ENCODE results near the gene PROP1. TPM values are rescaled to one million over a fixed set of nuclear protein-coding genes. Genes with fewer than 3 reads are reported as not detected.

Gene PROP1
- total and polyA plus RNA-seq, 2 of the 4 experiments (the other 2 are of a cell fraction), result not detected

- ChIA-PET CTCF (no interaction called here), POLR2A (ENCODE audit: unreplicated experiment) (no interaction called here)
- intact Hi-C loops (cut with micrococcal nuclease) (no loop called here), dilution Hi-C loops (cut with HindIII; ENCODE audit: low sequenced_read_pairs, unreplicated experiment) (no loop called here), in situ Hi-C loops (cut with MboI; ENCODE audit: low sequenced_read_pairs) (no loop called here)
- Histone ChIP-seq H3K36me3 (ENCODE audit: control insufficient read depth, insufficient read depth, low read length) (no peaks in the 10 kb centered on the region), H3K9me1 (ENCODE audit: insufficient read depth, low read length) (no peaks in the 10 kb centered on the region), H4K20me1 (ENCODE audit: insufficient read depth, low read length) (no peaks in the 10 kb centered on the region), H2AK5ac (ENCODE audit: low read depth, low read length) (no peak overlapping the region), H2BK15ac (ENCODE audit: low read depth, low read length) (no peak overlapping the region), H4K5ac (ENCODE audit: low read depth, low read length) (no peak overlapping the region), H3K23ac (ENCODE audit: low read depth, low read length) (no peak overlapping the region), H3K14ac (replicated peaks; ENCODE audit: low read depth, low read length) (no peak overlapping the region), H2AK9ac (replicated peaks; ENCODE audit: low read depth, low read length, poor library complexity) (no peak overlapping the region), H3K4ac (ENCODE audit: low read depth, low read length) (no peak overlapping the region), H2BK120ac (ENCODE audit: low read depth, low read length) (no peak overlapping the region), H3K4me3 (ENCODE audit: insufficient read depth, low read depth, low read length) (no peak overlapping the region), H4K8ac (ENCODE audit: low read depth in 2 of 2, low read length in 2 of 2) (no peak overlapping the region), H3K27ac (ENCODE audit: insufficient read depth, low read length) (no peak overlapping the region), H4K91ac (ENCODE audit: insufficient read depth, low read depth, low read length) (no peak overlapping the region), H3K9ac (ENCODE audit: low read depth, low read length) (no peak overlapping the region), H3K56ac (ENCODE audit: extremely low read depth, insufficient read depth, low read length) (no peak overlapping the region), H3K9me3 (ENCODE audit: control insufficient read depth, insufficient read depth, low read length) (no peaks in the 10 kb centered on the region; the same call in 1 of the 2 replicates), H3K18ac (ENCODE audit: low read depth, low read length) (no peak overlapping the region), H2BK5ac (ENCODE audit: low read depth, low read length, poor library complexity, severe bottlenecking) (no peak overlapping the region), H2BK20ac (ENCODE audit: low read depth, low read length) (no peak overlapping the region), H2AFZ (replicated peaks; ENCODE audit: low read length, poor library complexity) (no peak overlapping the region), H3K27me3 (ENCODE audit: control insufficient read depth, insufficient read depth, low read length) (no peaks in the 10 kb centered on the region), H3K4me2 (ENCODE audit: low read depth, low read length) (no peak overlapping the region), H3K79me1 (ENCODE audit: low read depth in 1 of 2, low read length in 2 of 2) (no peaks in the 10 kb centered on the region), H3K4me1 (ENCODE audit: control insufficient read depth, insufficient read depth, low read length) (no peaks in the 10 kb centered on the region)
- ATAC-seq (ENCODE audit: low read depth) (no peak), DNase-seq (no peak)
- 92% methylated on average over 2 of the region's 9 CpGs; no CpG with 5 or more reads in 1 of the 2 experiments for WGBS, 2 experiments (ENCODE audit: extremely low coverage in 2 of 2, insufficient read length in 1 of 2)
- BruUV-seq (replicated peaks), result no TSS peak
- no peak for TF ChIP-seq RCOR1 (IDR thresholded peaks at IDR 0.05; ENCODE audit: insufficient replicate concordance, low read length)
- no peak for TF ChIP-seq CTCF (conservative IDR thresholded peaks at IDR 0.05; ENCODE audit: low read depth, low read length)
- no peak for TF ChIP-seq POLR2A (IDR thresholded peaks at IDR 0.05; ENCODE audit: low read depth, low read length)
- no peak for TF ChIP-seq RAD21 (IDR thresholded peaks at IDR 0.05; ENCODE audit: low read length)
- TF ChIP-seq RFX5 (IDR thresholded peaks at IDR 0.05; ENCODE audit: low read depth, low read length), result no peak
- TF ChIP-seq FOS (IDR thresholded peaks at IDR 0.05; ENCODE audit: low read depth, low read length), result no peak
- no peak for TF ChIP-seq MXI1 (IDR thresholded peaks at IDR 0.05; ENCODE audit: borderline replicate concordance, low read depth, low read length)
- no peak for TF ChIP-seq MAZ (IDR thresholded peaks at IDR 0.05; ENCODE audit: borderline replicate concordance, low read depth, low read length)
- no peak for TF ChIP-seq USF2 (IDR thresholded peaks at IDR 0.05; ENCODE audit: low read depth, low read length)
- TF ChIP-seq SMC3 (IDR thresholded peaks at IDR 0.05; ENCODE audit: low read depth, low read length), result no peak
- no peak for TF ChIP-seq CHD1 (IDR thresholded peaks at IDR 0.05; ENCODE audit: low read depth, low read length)
Measured at GRCh38 chr5:177967221-177967887, 28.7 kb downstream of the PROP1 start.
